A673 (cell line): ENCODE measurements around the gene SIVA1. TPM values are rescaled to one million over a fixed set of nuclear protein-coding genes. Genes with fewer than 3 reads are reported as not detected.

ENCODE experiments used
- BruUV-seq: library from RNA; stranded (reverse); fragments of 400-500 nt; replicated peaks from 2 replicates; lab custom pipeline; 2021; lab: Mats Ljungman, UMichigan
- CTCF ChIA-PET: fragments of 300-600 bp; sonication (Branson Sonifier 250); formaldehyde crosslinking; loops from one replicate; lab custom pipeline; 2022; ENCODE audit warnings: antibody characterized with exemption; lab: Charles Lee
- POLR2A ChIA-PET: fragments of 300-600 bp; sonication (Branson Sonifier 250); formaldehyde crosslinking; loops from one replicate; lab custom pipeline; 2022; ENCODE audit warnings: antibody characterized with exemption; ENCODE audit not compliant: low non-redundant PET; lab: Charles Lee
- DNase-seq: peaks from one replicate; pipeline ENCODE4 v3.0.0-alpha.2; 2015; ENCODE audit warnings: low spot score
- H3K27ac ChIP-seq: fragments of 200-600 bp; sonication (generic); 2 replicates; pipeline ENCODE4 v1.5.1; 2016; ENCODE audit warnings: mixed run types, low read depth, mild to moderate bottlenecking, mixed read lengths, antibody characterized with exemption, low read length; ENCODE audit not compliant: poor library complexity, severe bottlenecking
- H3K27me3 ChIP-seq: fragments of 200-600 bp; sonication (generic); replicated peaks from 2 replicates; pipeline ENCODE4 v1.6.1; 2017; ENCODE audit warnings: mixed run types, low read depth, mild to moderate bottlenecking, mixed read lengths, antibody characterized with exemption, low read length; ENCODE audit not compliant: insufficient read depth, poor library complexity
- H3K36me3 ChIP-seq: fragments of 200-600 bp; sonication (generic); 2 replicates; pipeline ENCODE4 v1.6.1; 2016; ENCODE audit warnings: mixed run types, mild to moderate bottlenecking, mixed read lengths, antibody characterized with exemption, low read length; ENCODE audit not compliant: insufficient read depth, poor library complexity, severe bottlenecking
- H3K4me1 ChIP-seq: fragments of 200-600 bp; sonication (generic); 2 replicates; pipeline ENCODE4 v1.6.1; 2017; ENCODE audit warnings: mixed run types, mild to moderate bottlenecking, mixed read lengths, antibody characterized with exemption, low read length; ENCODE audit not compliant: insufficient read depth, poor library complexity, severe bottlenecking
- H3K4me3 ChIP-seq: fragments of 200-600 bp; sonication (generic); 2 replicates; pipeline ENCODE4 v1.5.1; 2016; ENCODE audit warnings: low read depth, mixed run types, mild to moderate bottlenecking, mixed read lengths, low read length; ENCODE audit not compliant: poor library complexity, severe bottlenecking
- H3K9me3 ChIP-seq: fragments of 200-600 bp; sonication (generic); 2 replicates; pipeline ENCODE4 v1.6.1; 2016; ENCODE audit warnings: mixed run types, low read depth, mild to moderate bottlenecking, mixed read lengths, antibody characterized with exemption, low read length; ENCODE audit not compliant: poor library complexity, severe bottlenecking
- CTCF ChIP-seq: fragments of 300-800, 200-600 bp; sonication (generic); conservative IDR thresholded peaks from 2 replicates; pipeline ENCODE4 v1.5.1; 2017; ENCODE audit warnings: low read depth, mild to moderate bottlenecking, antibody characterized with exemption, low read length, moderate library complexity, mixed read lengths
- EZH2 ChIP-seq: fragments of 200-600 bp; sonication (generic); IDR thresholded peaks from 2 replicates; pipeline ENCODE4 v1.6.1; 2017; ENCODE audit warnings: borderline replicate concordance, low read depth, mild to moderate bottlenecking, mixed read lengths, antibody characterized with exemption, low read length; ENCODE audit not compliant: poor library complexity, severe bottlenecking
- intact Hi-C: fragments of 100-400 bp; cut with micrococcal nuclease; formaldehyde crosslinking; loops from one replicate; pipeline ENCODE4 v1.10.0; 2022; ENCODE audit not compliant: unreplicated experiment
- total RNA-seq: library from RNA; stranded (reverse); gene quantifications from 2 replicates; pipeline ENCODE4 v1.2.3, GENCODE V29; 2021

SIVA1 gene
- total RNA-seq, 1 experiment from 2014 or later = 79.6 TPM

DNA sequence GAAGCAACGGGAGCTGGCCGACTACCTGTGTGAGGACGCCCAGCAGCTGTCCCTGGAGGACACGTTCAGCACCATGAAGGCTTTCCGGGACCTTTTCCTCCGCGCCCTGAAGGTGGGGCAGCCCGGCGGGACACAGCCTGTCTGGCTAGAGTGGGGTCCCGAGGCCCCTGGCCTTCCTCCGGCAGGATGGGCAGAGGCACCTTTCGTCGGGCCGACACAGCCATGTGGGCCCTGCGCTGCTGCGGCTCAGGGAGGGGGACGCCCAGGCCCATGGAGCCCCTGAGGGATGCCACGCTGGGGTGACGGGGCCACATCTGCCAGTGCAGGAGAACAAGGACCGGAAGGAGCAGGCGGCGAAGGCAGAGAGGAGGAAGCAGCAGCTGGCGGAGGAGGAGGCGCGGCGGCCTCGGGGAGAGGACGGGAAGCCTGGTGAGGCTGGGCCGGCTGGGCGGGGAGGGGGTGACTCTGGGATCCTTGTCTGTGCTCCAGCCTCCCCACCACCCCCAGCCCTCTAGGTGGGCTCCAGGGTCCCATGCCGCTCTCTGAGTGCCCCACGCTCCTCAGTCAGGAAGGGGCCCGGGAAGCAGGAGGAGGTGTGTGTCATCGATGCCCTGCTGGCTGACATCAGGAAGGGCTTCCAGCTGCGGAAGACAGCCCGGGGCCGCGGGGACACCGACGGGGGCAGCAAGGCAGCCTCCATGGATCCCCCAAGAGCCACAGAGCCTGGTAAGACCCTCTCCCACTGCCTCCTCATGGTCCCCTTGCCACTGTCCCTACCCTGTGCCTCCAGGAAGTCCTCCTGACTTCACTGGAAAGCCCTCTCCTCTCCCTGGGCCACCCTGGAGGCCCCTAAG is 39.8 kb upstream of the SIVA1 start:
- POLR2A ChIA-PET = no interaction called here
- Histone ChIP-seq H3K4me1 (no peaks in the 10 kb centered on the region), H3K9me3 (no peaks in the 10 kb centered on the region), H3K27ac (no peak overlapping the region), H3K4me3 (no peak overlapping the region), H3K27me3 (no peaks in the 10 kb centered on the region), H3K36me3 (peaks cover 44% of the 10 kb centered on the region)
- TF ChIP-seq EZH2 (no peak), CTCF (no peak)
- intact Hi-C loops = no loop called here
- no TSS peak for BruUV-seq
- DNase-seq = no peak
- CTCF ChIA-PET = no interaction called here

- no peak for TF ChIP-seq CTCF
- no peak for TF ChIP-seq EZH2
- no TSS peak for BruUV-seq
- no peak overlapping the region for H3K4me3 ChIP-seq
- no peak overlapping the region for H3K27ac ChIP-seq
- ChIA-PET CTCF (no interaction called here), POLR2A (no interaction called here)
- H3K4me1 ChIP-seq = no peaks in the 10 kb centered on the region
- H3K36me3 ChIP-seq = peaks cover 46% of the 10 kb centered on the region
- H3K9me3 ChIP-seq = no peaks in the 10 kb centered on the region
- intact Hi-C loops = no loop called here
- no peak for DNase-seq
- no peaks in the 10 kb centered on the region for H3K27me3 ChIP-seq
Measured at GRCh38 chr14:104714066-104714465, 38.9 kb upstream of the SIVA1 start.

- H3K4me3 ChIP-seq = no peak overlapping the region
- H3K36me3 ChIP-seq = peaks cover 42% of the 10 kb centered on the region
- no peak for DNase-seq
- ChIA-PET CTCF (no interaction called here), POLR2A (no interaction called here)
- BruUV-seq = no TSS peak
- intact Hi-C loops = no loop called here
- no peaks in the 10 kb centered on the region for H3K9me3 ChIP-seq
- H3K27ac ChIP-seq = no peak overlapping the region
- TF ChIP-seq EZH2 (no peak), CTCF (no peak)
- H3K4me1 ChIP-seq = no peaks in the 10 kb centered on the region
- H3K27me3 ChIP-seq = no peaks in the 10 kb centered on the region
Measured at GRCh38 chr14:104714681-104715080, 38.3 kb upstream of the SIVA1 start.
